Tibial artery (tissue), 4 donors: ENCODE results near the gene RBM20.
A peak's percentile ranks its signal among the peaks of the same experiment; 100 is the strongest.

Experiments used
- DNase-seq, 2 donors: peaks; one replicate each; pipeline ENCODE4 v3.0.0-alpha.2; 2019
- H3K27ac ChIP-seq, 2 donors: fragments of 200-600 bp; sonication (generic) in 1 of 2; 1 replicate in 1 of 2; 2 replicates in 1 of 2; pipeline ENCODE4 v1.5.1; 2018 to 2019; ENCODE audit warnings: mild to moderate bottlenecking in 1 of 2
- H3K27me3 ChIP-seq, 2 donors: fragments of 200-600 bp; sonication (generic) in 1 of 2; one replicate each; pipeline versions ENCODE4 v1.5.1 to v1.6.0; 2016 to 2019
- H3K36me3 ChIP-seq, 3 donors: fragments of 200-600 bp; sonication (generic) in 2 of 3; one replicate each; pipeline ENCODE4 v1.5.1; 2016 to 2019; ENCODE audit warnings: mild to moderate bottlenecking in 2 of 3
- H3K4me1 ChIP-seq, 4 donors: fragments of 200-600 bp; sonication (generic) in 2 of 4; 1 replicate in 3 of 4; 2 replicates in 1 of 4; pipeline ENCODE4 v1.5.1; 2016 to 2019
- H3K4me3 ChIP-seq, 2 donors: fragments of 200-600 bp; sonication (generic) in 1 of 2; 1 replicate in 1 of 2; 2 replicates in 1 of 2; pipeline ENCODE4 v1.5.1; 2018 to 2019; ENCODE audit warnings: mild to moderate bottlenecking in 2 of 2
- H3K9me3 ChIP-seq, 3 donors: fragments of 200-600 bp; sonication (generic) in 1 of 3; one replicate each; pipeline ENCODE4 v1.5.1; 2016 to 2019
- intact Hi-C: fragments of 100-400 bp; cut with DNase I; formaldehyde crosslinking; loops from one replicate; pipeline ENCODE4 v1.15.0; 2023; ENCODE audit warnings: low total_unique reads
- TF ChIP-seq, protein P1 (sequence below), 2 experiments: fragments of 200-600 bp in 1 of 2; fragments of 450-650 bp in 1 of 2; IDR thresholded peaks; one replicate each; pipeline ENCODE4 v1.5.1; 2017 to 2019; ENCODE audit warnings: antibody characterized with exemption in 2 of 2, mild to moderate bottlenecking in 1 of 2, moderate library complexity in 1 of 2

The RBM20 gene

DNA sequence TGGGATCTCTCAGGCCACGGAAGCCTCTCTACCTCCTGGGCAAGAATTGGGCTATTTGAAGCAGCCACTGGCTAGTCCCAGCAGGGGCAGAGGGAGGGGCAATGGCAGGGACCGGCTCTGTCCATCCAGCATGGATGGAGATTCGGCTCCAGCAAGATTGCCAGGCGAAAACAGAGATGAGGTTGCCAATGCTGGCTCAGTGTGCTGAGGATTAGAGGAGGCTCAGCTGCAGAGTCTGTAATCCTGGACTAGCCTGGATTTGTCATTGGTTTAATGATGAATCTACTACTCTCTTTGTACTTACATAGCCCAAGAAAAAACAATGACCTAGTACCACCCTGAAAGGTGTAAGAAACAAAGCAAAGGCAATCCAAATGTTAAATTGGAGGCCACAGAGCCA lies 115.4 kb downstream of the RBM20 start:
- Histone ChIP-seq H3K36me3 (no peaks in the 10 kb centered on the region), H3K4me1 (peaks cover 0 to 7% (median 2%) of the 10 kb centered on the region in 4 donors), H3K27me3 (peaks cover 0 to 2% of the 10 kb centered on the region in 2 donors), H3K9me3 (no peaks in the 10 kb centered on the region), H3K27ac (no peak overlapping the region), H3K4me3 (no peak overlapping the region)
- intact Hi-C loops: no loop called here
- no peak for DNase-seq
- TF ChIP-seq, protein P1, sequence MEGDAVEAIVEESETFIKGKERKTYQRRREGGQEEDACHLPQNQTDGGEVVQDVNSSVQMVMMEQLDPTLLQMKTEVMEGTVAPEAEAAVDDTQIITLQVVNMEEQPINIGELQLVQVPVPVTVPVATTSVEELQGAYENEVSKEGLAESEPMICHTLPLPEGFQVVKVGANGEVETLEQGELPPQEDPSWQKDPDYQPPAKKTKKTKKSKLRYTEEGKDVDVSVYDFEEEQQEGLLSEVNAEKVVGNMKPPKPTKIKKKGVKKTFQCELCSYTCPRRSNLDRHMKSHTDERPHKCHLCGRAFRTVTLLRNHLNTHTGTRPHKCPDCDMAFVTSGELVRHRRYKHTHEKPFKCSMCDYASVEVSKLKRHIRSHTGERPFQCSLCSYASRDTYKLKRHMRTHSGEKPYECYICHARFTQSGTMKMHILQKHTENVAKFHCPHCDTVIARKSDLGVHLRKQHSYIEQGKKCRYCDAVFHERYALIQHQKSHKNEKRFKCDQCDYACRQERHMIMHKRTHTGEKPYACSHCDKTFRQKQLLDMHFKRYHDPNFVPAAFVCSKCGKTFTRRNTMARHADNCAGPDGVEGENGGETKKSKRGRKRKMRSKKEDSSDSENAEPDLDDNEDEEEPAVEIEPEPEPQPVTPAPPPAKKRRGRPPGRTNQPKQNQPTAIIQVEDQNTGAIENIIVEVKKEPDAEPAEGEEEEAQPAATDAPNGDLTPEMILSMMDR (IDR thresholded peaks at IDR 0.05): no peak

DNA sequence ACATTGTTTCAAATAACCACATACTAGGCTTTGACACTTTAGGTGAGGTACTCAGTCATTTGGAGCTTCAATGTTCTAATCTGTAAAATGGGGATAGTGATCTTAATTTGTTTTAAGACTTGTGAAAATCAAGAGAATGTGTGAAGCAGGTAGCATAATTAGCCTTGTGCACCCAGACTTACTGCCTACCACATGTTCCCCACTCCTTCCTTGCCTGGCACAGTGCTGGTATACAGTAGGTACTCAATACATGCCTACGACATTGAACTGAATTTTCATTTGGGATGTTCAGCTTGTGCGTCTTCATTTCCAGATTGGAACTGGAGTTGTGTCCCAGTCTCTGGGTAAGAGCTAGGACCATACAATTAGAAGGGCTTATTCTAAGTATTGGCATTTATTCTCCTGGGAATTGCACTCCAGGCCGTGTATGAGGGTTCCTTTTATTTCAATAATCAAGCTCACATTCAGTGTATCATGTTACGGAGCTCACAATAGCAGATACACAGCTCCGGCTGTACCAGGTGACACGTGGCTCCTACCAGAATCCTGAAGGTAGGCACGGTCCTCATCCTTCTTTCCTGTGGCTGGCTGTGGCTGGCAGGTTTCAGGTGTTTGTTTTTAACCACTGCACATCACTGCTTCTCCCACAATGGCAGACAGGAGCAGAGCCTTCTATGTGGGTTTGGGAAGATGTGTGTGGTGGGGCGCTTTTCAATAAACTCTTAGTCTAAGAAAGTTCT lies 118.1 kb downstream of the RBM20 start:
- Histone ChIP-seq H3K27ac (no peak overlapping the region), H3K36me3 (no peaks in the 10 kb centered on the region), H3K27me3 (peaks cover 0 to 2% of the 10 kb centered on the region in 2 donors), H3K4me3 (no peak overlapping the region), H3K9me3 (no peaks in the 10 kb centered on the region), H3K4me1 (peaks cover 0 to 8% (median 2%) of the 10 kb centered on the region in 4 donors)
- DNase-seq: no peak
- TF ChIP-seq, protein P1 (IDR thresholded peaks at IDR 0.05): no peak
- intact Hi-C loops: no loop called here

DNA sequence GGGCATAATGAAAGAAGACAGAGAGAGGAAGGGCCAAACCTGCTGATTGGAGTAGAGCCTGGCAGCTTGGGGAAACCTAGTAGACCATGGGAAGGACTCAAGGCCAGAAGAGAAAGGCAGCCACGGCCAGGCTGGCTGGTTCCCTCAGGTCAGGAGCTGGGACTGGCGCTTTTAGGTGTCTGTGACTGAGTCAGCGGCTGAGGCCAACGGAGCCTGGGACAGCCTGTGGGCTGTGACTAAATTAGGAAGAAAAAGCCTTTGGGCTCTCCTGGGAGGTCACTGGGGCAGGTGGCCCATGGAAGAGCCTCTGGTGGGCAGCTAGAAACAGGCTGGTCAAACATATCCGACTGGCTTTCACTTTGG lies 118.7 kb downstream of the RBM20 start:
- intact Hi-C loops: no loop called here
- Histone ChIP-seq H3K36me3 (no peaks in the 10 kb centered on the region), H3K4me1 (peaks cover 0 to 8% (median 2%) of the 10 kb centered on the region in 4 donors), H3K27ac (no peak overlapping the region), H3K9me3 (no peaks in the 10 kb centered on the region), H3K27me3 (peaks cover 0 to 2% of the 10 kb centered on the region in 2 donors), H3K4me3 (no peak overlapping the region)
- TF ChIP-seq, protein P1 (IDR thresholded peaks at IDR 0.05): no peak
- DNase-seq: no peak

DNA sequence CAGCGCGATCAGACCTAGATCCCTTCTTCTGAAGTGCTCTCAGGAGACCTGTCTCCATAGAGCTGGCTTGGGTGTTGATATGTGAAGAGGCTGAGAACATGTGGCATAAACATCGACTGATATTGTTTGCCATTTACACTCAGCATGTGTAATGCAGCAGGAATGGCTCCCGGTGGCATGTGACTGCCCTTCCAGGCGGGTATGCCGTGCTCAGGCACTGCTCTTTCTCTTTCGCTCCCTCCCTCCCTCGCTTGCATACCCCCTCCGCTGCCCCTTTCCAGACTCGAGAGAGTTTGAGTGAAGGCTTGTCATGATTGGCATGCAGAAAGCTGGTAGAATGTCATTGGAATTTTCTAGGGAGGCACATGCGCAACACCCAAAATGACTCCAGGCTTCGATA lies 120.2 kb downstream of the RBM20 start:
- Histone ChIP-seq H3K9me3 (no peaks in the 10 kb centered on the region), H3K27ac (no peak overlapping the region), H3K4me3 (peak overlapping the region; percentile 19 to 40), H3K27me3 (peaks cover 0 to 2% of the 10 kb centered on the region in 2 donors), H3K36me3 (no peaks in the 10 kb centered on the region), H3K4me1 (peaks cover 0 to 8% (median 2%) of the 10 kb centered on the region in 4 donors)
- intact Hi-C loops: no loop called here
- DNase-seq: no peak
- TF ChIP-seq, protein P1 (IDR thresholded peaks at IDR 0.05): no peak

DNA sequence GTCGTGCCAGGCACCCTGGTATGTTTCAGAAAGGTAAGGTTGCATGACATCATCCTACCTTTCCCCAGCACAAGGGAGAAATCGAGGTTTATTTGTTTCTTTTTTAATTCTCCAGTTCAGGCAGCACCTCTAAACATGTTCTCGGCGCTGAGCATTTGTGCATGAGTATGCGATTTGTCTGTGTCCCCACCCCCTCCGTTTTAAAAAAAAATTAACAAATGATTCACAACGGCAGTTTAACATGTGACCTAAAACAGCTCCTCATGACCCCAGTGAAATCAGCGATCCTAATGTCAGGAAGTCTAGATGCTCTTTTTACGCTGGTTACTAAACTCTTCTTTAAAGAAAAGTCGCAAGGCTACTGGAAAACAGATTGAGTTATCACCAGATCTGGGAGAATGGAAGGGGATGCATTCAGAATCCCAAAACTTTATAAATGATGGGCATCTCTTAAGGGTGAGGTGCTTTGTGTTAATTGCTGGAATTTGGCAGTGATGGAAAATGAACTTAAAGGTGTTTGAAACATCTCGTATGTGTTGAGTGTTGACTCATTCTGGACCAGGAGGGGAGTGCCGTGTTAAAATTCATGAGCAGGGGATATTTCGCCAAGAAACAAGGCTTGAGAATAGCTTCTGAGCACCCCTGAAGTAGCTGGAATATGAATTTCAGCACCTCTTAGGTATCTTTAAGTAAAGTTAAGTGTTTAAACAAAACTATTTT lies 120.8 kb downstream of the RBM20 start:
- H3K4me3 ChIP-seq: peak overlapping the region; percentile 19 to 40
- TF ChIP-seq, protein P1 (IDR thresholded peaks at IDR 0.05): no peak
- H3K27ac ChIP-seq: no peak overlapping the region
- no peaks in the 10 kb centered on the region for H3K36me3 ChIP-seq
- peaks cover 0 to 2% of the 10 kb centered on the region in 2 donors for H3K27me3 ChIP-seq
- H3K4me1 ChIP-seq: peaks cover 0 to 8% (median 0%) of the 10 kb centered on the region in 4 donors
- no peaks in the 10 kb centered on the region for H3K9me3 ChIP-seq
- DNase-seq: no peak
- intact Hi-C loops: no loop called here
